ENCODE data around the gene SARS2. TPM values are rescaled to one million over a fixed set of nuclear protein-coding genes. Genes with fewer than 3 reads are reported as not detected.

Gene SARS2
- total RNA-seq: 10 to 100 TPM; 27.2 to 37.2 TPM

- H3K4me1 ChIP-seq: peaks cover 12% of the 10 kb centered on the region
- H3K36me3 ChIP-seq: no peaks in the 10 kb centered on the region
- peak within 1 kb of the TSS; percentile 86 to 95 for H3K9ac ChIP-seq (ENCODE audit: low read depth in 2 of 2, low read length in 2 of 2)
- no peaks in the 10 kb centered on the region for H3K27me3 ChIP-seq
- peak; percentile 100 for TF ChIP-seq CTCF (IDR thresholded peaks at IDR 0.05)
- H3K4me3 ChIP-seq: peak within 1 kb of the TSS; percentile 76
- DNase-seq: peak; percentile 93
- H3K27ac ChIP-seq: peak within 1 kb of the TSS; percentile 88
- intact Hi-C loops (cut with DNase I): loop anchor here (10.0 kb wide), 3 partner anchors 295 to 415 kb away; no protein-coding TSS in a partner anchor
- no peaks in the 10 kb centered on the region for H3K9me3 ChIP-seq
Observed at GRCh38 chr19:38929929-38930775, at the start of gene SARS2. TSS of gene SARS2 (minus strand) at chr19:38930763. CDS start at chr19:38930736, 27 bp downstream.

- no peak for DNase-seq
- Histone ChIP-seq H3K9ac (ENCODE audit: low read depth in 2 of 2, low read length in 2 of 2) (no peak overlapping the region), H3K27me3 (peaks cover 18% of the 10 kb centered on the region), H3K27ac (no peak overlapping the region), H3K9me3 (no peaks in the 10 kb centered on the region), H3K4me1 (no peaks in the 10 kb centered on the region), H3K4me3 (no peak overlapping the region), H3K36me3 (no peaks in the 10 kb centered on the region)
- TF ChIP-seq CTCF (IDR thresholded peaks at IDR 0.05): no peak
- intact Hi-C loops (cut with DNase I): no loop called here
Observed at GRCh38 chr19:38979812-38980211, 49.2 kb upstream of the SARS2 start.

- Histone ChIP-seq H3K27ac (no peak overlapping the region), H3K27me3 (peaks cover 19% of the 10 kb centered on the region), H3K4me1 (no peaks in the 10 kb centered on the region), H3K4me3 (no peak overlapping the region), H3K36me3 (no peaks in the 10 kb centered on the region), H3K9ac (ENCODE audit: low read depth in 2 of 2, low read length in 2 of 2) (no peak overlapping the region), H3K9me3 (no peaks in the 10 kb centered on the region)
- intact Hi-C loops (cut with DNase I): no loop called here
- no peak for TF ChIP-seq CTCF (IDR thresholded peaks at IDR 0.05)
- no peak for DNase-seq
Observed at GRCh38 chr19:38978326-38978689, 47.7 kb upstream of the SARS2 start.

GRCh38 chr19:38977445-38978325, 47.1 kb upstream of the SARS2 start:
- Histone ChIP-seq H3K27ac (no peak overlapping the region), H3K9me3 (no peaks in the 10 kb centered on the region), H3K9ac (ENCODE audit: low read depth in 2 of 2, low read length in 2 of 2) (no peak overlapping the region), H3K4me3 (no peak overlapping the region), H3K36me3 (no peaks in the 10 kb centered on the region), H3K4me1 (no peaks in the 10 kb centered on the region), H3K27me3 (peaks cover 19% of the 10 kb centered on the region)
- no peak for DNase-seq
- no peak for TF ChIP-seq CTCF (IDR thresholded peaks at IDR 0.05)
- intact Hi-C loops (cut with DNase I): no loop called here

GRCh38 chr19:38975861-38976271, 45.3 kb upstream of the SARS2 start:
- peaks cover 19% of the 10 kb centered on the region for H3K27me3 ChIP-seq
- peak; percentile 17 for DNase-seq
- H3K9ac ChIP-seq (ENCODE audit: low read depth in 2 of 2, low read length in 2 of 2): peak overlapping the region; percentile 54 to 60
- H3K27ac ChIP-seq: peak overlapping the region; percentile 77
- peak overlapping the region; percentile 36 for H3K4me3 ChIP-seq
- intact Hi-C loops (cut with DNase I): no loop called here
- TF ChIP-seq CTCF (IDR thresholded peaks at IDR 0.05): no peak
- H3K9me3 ChIP-seq: no peaks in the 10 kb centered on the region
- no peaks in the 10 kb centered on the region for H3K4me1 ChIP-seq
- no peaks in the 10 kb centered on the region for H3K36me3 ChIP-seq

Measured in colonic mucosa (tissue), 4 donors.